ENCODE measurements around the gene CPD.

Gene CPD

DNA sequence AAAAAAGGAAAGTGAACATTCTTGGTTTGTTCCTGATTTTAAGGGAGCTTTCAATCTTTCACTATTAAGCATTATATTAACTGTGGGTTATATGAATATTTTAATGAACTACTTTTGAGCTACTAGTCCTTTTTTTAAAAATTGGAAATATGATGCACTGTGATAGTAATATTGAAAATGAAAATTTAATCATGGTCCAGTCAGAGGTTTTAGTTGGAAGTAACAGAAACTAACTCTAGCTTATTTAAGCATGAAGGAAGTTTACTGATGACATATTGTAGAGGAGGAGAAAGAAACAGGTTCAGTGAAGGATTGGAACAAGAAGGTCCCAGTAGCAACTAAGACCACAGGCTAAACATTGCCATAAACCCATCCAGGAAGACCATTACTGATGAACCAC is 24.0 kb upstream of the CPD start:
- DNase-seq, result no peak

DNA sequence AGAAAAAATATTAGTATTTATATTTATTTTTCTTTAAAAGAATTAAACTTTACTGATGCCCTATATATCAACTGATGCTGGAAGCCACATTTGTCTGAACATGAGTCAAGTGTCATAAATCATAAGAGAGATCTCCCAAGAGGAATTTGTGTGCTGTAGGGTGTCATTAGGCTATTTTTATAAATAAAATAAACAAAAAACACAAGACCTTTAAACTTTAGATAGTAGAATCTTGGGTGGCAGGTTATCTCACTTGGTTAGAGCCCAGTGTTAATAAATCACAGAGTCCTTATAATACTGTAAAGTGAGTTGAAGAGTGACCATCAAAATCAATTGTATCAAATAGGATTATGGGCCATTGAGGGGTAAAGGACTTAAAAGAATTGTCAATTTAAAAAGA is 21.3 kb upstream of the CPD start:
- no peak for DNase-seq

DNA sequence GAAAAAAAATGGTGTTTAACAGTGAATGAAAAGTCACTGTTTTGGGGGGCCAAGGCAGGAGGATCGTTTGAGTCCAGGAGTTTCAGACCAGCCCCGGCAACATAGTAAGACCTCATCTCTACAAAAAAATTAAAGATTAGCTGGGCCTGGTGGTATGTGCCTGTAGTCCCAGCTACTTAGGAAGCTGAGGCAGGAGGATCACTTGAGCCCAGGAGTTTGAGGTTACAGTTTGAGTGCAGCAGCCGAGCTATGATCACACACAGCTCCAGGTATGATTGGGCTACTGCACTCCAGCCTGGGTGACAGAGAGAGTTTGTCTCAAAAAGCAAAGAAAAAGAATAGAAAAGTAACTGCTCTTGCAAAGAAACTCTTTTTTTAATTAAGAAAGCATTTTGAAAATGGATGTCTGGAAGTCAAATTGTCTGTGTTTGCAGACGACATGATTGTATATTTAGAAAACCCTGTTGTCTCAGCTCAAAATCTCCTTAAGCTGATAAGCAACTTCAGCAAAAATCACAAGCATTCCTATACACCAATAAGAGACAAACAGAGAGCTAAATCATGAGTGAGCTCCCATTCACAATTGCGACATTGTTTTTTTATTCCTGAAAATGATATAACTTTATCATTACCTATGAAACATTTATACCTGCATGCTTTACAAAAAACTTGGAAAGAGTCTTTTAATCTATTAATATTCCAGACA is 20.5 kb upstream of the CPD start:
- no peak for DNase-seq

DNA sequence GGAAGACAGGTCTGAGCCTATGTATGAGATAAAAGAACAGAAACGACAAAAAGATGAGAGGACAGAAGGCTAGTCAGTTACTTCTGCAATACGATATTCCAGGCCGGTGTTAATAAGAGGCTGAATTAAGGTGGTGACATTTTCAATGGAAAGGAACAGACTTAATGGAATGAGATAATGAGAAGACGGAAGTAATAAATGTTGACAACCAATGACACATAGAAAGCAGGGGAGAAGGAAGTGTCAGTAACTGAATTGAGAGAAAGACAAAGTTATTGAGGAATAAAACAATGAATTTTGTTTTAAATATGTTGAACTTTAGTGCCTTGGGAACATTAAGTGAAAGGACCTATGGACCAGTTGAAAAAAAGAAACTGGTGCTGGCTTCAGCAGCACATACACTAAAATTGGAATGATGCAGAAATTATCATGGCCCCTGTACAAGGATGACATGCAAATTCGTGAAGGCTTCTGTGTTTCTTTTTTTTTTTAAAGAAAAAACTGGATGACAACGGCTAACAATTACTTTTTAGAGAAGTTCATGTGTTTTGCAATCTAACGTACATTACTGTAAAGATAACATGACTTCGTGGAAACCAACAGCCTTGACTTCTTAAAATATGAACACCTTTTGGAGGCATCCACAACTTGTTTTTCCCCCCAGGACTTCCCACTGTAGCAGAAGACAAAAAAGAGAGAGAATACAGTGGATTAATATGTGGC is 18.5 kb upstream of the CPD start:
- DNase-seq, result no peak

DNA sequence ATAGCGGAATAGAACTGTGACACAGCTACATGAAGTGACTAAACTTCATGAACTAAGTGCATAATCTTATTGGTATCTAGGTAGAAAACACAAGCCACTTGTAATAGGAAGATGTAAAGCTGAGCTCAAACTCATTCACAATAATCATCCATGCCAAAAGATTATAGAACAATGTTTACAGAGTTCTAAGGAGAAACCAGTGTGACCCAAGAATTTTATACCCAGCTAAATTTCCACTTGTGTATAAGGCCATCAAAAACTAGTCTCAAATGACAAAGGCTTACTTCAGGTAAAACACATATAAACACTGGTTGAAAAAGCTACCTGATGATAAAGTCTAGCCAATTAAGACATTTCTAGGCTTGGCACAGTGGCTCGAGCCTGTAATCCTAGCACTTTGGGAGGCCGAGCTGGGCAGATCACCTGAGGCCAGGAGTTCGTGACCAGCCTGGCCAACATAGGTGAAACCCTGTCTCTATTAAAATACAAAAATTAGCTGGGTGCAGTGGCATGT is 16.9 kb upstream of the CPD start:
- no peak for DNase-seq

DNA sequence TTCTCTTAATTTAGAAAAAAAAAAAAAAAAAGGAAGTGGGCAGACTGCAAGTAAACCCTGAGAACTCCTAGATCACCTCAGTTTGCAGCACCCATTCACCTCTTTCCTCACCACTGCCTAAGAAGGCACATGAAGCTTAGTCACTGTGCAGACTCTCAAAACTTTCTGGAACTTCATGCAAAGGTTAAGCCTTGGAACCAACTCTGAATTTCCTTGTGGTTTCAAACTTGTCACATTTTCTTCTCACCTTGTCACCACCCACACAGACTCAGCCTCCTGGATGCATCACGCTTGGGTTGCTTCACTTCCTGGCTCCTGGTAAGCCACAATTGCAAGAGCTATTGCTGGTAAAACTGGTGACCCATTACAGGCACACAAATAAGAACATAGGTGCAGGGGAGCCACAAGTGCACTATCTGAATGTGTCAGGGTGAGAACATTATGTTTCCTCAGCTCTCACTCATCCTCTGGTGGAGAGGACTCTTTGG is 15.0 kb upstream of the CPD start:
- DNase-seq, result no peak

GRCh38 chr17:30366536-30366935 is 12.2 kb upstream of the CPD start:
- DNase-seq, result no peak

DNA sequence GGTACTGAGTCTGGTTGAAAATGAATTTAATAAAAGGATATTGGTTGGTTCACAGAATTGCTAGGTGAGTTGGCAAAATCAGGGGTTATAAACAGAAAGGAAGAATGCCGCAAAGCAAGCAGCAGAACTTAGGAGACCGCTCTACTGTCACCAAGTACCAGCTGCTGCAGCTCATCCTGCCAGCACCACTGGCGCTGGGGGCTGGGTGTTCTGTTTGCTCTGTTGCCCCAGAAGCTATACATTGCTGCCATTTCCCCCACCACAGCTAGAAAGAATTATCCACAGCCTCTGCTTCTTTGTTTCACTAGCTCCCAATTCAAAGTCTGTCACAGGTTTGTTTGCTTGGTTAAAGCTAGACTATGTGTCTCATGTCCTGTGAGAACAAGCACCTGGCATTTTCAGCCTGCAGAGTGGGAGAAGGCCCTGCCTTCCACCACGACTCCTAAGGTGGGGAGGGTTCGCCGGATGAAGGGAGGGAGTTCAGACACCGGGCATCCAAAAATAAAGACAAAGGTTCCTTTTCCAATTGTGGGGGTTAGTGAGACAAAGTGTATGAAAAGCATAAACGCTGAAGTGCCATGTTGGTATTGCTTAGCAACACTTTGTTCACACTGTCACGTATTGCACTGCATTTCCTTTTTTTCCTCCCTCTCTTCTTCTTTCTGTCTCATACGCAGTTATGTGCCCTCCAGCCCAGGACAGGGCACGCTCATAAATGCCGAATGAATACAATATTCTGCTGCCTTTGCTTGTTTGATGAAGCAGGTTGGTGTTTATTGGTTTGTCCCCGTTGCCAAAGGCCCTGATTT is 9.6 kb upstream of the CPD start:
- DNase-seq, result no peak

DNA sequence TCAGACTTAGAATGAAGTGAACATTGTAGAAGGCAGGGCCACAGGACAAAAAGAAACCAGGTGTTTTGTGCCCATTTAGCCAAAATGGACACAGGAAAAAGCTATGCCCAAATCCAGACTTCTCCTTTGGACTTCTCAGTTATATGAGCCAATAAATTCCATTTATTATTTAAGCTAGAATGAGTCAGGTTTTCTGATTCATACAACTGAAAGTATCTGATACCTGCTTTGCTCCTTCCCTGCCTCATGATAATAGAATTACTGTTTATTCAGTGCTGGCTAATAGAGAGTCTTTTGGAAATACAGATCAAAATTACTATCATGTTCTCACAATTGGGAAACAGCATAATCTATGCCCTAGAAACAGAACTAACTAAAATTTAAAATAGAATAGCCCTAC is 8.7 kb upstream of the CPD start:
- no peak for DNase-seq

DNA sequence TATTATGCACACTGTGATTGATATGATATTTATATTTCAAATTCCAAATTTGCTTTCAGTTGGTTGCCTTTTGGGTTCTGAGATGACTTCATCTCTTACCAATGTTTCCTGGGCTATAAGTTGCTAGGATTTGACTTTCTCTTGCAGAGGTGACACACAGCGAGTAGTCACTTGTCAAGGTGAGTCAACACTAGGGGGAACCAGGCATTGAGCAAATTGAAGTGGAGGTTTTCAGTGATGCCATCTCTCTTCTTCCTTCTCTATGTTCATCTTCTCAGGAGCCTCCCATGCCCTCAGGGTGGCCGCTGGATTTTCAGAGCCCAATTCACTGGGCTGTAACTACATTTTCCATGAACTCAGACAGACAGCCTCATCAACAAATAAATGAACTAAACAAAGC is 6.0 kb upstream of the CPD start:
- no peak for DNase-seq

GRCh38 chr17:30375661-30376060 is 3.1 kb upstream of the CPD start:
- no peak for DNase-seq

GRCh38 chr17:30376621-30377452 is 1.9 kb upstream of the CPD start:
- no peak for DNase-seq

- no peak for DNase-seq
Measured at GRCh38 chr17:30377574-30378240, 1.0 kb upstream of the CPD start.

DNA sequence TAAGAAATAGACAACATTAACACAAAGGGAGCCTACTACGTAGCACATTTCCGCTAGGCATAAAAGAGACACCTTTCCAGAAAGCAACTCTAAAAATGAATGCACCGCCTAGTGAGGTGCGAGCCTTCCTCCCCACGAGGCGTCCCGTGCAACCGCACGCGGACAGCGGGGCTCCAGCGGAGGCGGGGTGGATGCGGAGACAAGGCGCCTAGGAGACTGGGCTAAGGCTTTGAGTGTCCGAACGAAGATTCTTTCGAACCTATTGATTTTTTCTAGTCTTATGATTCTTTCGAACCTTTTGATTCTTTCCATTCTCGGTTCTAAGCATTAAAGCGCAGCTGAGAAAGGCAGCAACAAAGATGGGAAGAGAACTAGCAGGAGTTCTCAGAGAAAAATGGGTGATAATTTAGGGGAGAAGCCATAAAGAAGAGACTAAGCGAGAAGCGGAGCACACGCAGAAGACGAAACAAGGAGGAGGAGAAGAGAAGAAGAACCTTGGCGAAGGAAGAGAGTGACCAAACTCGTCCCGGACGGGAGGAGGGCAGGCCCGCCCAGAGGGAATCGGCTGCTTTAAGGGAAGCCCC is 394 bp upstream of the CPD start:
- DNase-seq, result peak; percentile 55

GRCh38 chr17:30379303-30379902 is 676 bp downstream of the CPD start:
- DNase-seq, result no peak

DNA sequence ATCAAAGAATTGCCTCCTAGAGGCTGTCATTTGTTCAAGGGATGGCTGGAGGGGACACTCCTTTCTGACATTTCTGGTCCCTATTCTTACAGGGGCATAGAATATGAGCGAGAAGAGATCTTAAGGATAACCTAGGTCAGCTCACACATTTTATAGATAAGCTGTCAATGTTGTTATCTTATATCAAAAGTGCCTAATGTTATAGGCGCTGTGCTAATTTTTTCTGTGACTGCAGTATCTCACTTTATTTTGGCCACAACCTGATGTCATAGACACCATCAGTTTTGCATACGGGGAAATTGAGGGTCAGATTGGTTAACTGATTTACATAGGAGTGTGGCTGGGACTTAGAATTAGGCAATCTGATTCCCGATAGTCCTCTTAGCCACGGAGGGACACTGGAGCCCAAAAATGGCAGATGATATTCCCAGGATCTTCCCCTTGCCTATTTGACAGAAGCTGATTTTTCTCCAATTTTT is 1.2 kb downstream of the CPD start:
- no peak for DNase-seq

- DNase-seq, result no peak
Measured at GRCh38 chr17:30380643-30381339, 2.1 kb downstream of the CPD start.

DNA sequence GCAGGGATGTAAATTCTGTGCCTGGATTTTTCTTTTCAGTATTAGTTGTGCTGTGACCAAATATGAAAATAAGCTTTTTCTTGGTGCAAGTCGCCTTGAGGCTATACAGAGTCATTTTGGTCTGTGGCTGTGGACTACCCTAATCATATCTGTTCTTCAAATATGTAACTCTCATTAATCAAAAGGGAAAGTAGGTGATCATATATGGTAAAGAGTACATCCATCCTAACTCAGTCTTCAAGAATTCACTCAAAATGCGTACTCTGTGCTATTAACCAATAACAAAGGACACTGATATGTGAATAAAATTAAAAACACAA is 2.6 kb downstream of the CPD start:
- DNase-seq, result no peak

DNA sequence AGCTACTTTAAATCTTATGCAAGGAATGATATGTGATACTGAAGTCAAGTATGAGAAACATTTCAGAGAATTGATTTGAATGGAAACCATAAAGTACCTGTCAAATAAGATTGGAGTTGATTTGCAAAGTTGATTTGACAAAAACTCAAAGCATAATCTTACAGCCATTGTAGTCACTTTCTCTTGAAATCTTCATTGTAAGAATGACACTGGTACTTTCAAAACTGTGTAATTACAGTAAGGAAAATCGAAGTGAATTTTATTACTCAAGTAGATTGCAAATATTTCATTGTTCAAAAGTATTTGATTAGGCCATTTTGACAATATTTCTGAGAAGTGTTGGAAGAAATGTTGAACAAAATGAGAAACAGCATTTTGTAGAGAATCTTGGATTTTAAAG is 3.6 kb downstream of the CPD start:
- no peak for DNase-seq

Data from activated gamma-delta T cell (primary cell).